CD4-positive, alpha-beta T cell treated with Interleukin-4 for 4 hours (primary cell): Measurements from ENCODE around the gene KLHL25.

Experiments used
- DNase-seq: peaks from one replicate; pipeline ENCODE4 v3.0.0-alpha.2; 2020

The KLHL25 gene

DNA sequence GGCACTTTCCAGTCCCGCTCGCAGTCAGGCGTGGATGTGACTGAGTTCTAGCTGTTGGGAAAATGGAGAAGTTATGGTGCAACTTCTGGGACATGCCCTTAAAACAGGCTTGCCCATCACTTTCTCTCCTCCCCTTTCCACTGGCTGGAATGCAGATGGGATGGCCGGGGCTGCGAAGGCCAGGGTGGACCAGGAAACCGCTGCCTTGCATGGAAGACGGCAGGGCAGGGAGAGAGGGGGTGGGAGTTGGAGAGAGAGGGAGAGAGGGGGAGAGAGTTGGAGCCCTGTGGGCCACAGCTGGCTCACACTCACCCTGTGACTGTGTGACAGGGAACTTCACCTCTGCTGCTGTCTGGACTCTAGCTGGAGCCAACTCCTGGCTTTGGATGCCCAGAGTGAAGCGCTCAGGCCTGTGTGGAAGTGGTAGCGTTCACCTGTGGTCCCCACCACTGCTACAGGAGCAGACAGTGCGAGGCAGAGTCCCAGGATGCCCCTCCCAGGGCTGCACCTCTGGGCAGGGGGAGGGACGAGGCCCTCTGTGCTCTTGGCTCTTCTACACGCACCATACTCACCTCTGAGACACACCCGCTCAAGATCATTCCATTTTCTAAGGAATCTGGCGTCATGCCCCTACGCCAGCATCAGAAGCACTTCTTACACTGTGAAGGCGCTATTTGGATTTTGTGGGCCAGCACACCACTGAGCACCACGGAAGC, 36.6 kb downstream of the KLHL25 start:
- DNase-seq = no peak

DNA sequence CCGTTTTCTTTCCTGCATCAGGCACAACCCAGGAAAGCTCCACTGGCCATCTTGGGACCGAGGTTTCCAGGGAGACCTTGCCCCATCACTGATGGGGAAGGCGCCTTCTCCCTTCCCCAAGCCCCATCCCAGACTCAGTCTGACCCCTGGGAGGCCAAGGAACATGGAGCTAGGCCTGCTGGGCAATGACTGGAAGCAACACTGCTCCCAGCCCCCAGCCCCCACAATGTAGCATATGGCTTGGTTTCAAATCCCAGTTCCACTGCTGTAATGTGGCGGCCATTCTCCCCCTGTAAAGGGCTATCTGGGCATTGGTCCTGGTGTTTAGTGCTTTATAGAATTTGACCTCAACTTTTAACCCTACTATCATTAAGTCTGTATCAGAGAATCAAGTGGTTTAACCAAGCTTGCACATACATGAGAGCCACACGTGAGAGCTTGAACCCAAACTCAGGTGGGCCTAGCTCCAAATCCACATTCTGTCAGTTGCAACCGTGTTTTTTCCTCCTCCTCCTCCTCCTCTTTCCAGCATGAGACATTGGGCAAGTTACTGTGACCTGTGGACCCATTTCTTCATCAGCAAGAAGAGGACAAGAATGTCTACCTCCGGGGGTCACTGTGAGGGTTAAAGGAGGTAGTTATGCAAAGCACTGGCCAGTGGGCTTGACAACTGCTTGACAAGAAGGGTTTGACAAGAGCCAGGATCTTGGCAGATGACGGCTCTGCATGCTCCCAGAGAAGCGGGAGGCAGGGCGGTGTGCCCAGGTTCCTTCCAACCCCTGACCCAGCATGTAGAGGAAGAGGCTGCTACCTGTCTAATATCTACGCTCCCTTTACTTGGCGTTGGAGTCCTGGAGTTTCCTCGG, 37.4 kb downstream of the KLHL25 start:
- no peak for DNase-seq

DNA sequence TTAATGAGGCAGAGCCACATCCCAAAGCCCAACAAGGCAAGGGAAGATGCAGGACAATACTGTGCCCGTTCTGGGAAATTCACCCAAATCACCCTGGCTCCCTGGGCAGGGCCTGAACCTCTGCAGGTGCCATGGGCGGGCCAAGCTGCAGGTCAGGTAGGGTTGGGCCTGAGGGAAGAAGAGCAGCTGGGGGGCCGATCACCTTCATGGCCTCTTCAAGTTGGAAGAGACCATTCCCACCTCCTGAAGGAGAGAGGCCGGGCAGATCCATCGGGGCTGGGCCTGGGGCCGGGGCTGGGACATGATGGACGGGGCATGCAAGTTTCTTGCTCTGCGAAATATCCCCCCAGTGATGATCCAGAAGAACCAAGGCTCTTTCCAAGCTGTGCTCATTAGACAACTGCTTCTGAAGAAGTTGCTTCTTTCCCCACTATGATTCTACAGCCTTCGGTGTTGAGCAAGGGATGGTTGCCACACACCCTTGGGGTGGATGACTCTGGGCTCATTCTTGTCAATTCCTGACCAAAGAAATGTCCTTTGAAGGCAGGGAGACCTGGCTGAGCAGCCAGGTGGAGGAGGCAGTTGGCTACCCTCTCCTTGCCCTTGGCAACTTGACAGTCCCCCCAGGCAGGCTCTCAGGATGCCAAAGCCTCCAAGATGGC, 38.2 kb downstream of the KLHL25 start:
- DNase-seq = no peak

DNA sequence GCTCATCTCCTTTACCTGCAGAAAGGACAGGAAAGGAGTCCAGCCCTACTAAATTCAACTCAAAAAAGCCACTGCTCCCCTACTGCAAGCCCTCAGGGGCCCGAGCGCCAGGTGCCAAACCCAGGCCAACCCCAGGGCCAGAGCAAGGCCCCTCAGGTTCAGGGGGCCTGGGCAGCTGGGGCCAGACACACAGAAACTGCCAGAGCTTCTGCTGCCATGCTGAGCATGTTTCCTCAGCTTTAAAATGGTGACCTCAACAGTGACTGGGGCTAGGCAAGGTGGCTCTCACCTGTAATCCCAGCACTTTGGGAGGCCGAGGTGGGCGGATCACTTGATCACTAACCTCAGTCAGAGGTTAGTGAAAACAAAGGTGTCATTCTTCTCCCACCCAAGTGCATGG, 38.8 kb downstream of the KLHL25 start:
- no peak for DNase-seq

DNA sequence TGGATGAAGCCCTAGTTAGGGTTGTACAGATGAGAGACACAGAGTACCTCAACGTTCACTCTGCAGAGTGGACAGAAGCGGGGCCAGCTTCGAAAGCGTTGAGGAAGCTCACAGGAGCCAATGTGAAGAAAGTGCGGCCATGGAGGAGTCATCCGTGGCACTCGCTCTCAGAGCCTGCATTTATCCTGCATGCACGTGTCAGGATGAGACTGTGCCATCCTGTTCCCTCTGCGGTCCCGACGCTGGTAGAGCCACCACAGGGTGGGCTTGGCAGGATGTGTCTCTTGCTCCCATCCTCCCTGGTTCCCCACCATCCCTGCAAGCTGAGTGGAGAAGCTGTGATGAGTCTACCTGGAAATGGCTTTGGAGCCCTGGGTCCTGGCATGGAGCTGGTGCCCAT, 39.3 kb downstream of the KLHL25 start:
- no peak for DNase-seq

DNA sequence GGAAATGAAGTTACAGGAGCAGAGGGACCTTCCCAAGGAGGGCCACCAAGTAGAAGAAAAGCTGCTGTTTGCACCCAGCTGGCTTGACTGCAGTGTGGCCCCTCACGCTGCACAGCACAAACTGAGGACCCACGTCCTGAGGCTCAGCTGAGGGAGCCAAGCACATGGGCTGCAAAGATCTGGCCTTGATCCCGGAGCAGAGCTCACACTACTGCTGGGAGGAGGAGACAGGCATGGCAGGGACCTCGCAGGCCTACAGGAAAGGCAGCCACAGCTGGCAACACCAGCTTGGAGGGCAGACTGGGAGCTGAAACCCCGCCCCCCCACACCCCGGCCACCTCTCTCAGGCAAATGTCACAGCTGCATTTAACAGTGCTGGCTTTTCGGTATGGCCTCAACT, 39.7 kb downstream of the KLHL25 start:
- no peak for DNase-seq

DNA sequence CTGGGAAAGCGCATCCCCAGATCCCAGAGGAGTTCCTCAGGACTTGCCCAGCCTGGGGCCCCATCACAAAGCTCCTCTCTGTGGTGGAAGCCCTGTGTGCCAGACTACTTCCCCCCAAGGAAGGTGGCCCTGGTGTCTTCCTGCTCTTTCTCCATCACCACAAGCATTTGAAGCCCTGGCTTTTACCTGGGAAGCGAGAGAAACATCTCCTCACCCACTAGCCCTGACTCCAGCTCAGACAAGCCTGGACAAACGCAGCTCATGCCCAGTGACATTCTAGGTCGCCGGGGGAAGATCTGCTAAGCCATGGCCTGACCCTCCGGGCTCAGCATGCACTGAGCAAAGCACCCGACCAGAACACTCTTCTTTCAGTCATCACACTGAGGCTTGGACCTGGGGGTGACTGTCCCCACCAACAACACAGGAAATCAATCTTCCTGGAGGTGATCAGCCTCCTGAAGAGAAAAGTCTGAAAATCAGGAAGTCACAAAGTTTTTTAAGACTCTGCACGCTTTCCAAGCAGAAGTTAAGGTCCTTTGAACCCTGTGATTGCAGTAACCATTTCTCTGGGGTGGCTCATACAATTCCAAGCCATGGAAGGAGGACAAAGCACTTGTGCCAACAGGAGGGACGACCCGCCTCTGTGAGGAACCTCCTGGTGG, 40.8 kb downstream of the KLHL25 start:
- DNase-seq = no peak

DNA sequence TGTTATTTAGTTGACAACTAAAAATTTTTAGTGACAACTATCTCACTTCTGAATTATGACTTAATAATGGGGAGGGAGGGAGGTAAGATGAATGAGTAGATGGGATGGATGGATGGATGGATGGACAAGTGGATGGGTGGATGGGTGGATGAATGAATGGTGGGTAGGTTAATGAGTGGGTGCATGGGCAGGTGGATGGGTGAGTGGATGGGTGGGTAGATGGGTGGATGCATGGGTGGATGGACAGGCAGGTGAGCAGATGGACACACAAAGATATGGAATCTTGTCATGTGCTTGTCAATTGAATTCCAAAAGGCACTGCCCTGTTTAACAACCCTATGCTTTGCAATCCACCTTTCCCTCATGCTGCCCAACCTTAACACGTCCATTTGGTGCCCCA, 41.5 kb downstream of the KLHL25 start:
- no peak for DNase-seq

DNA sequence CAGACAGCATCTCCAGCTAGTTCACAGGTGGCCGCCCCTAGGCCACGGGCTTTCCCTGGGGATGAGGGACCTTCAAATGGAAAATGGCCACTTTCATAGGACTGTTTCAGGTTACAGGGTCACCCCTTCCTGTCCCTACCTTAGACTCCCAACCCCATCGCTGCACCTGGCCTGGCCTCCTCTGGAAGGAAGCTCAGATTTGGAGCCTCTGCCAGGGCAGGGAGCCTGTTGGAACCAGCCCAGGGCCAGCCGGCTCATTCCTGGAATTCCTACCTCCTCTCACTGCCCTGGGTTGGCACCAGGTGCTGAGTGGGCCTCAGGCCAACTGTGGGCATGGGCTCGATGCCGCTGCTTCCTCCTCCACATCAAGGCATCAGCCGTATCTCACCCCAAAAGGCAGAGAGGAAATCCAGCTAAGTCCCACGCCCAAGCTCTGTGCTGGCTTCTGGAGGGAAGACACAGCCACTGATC, 42.2 kb downstream of the KLHL25 start:
- no peak for DNase-seq

DNA sequence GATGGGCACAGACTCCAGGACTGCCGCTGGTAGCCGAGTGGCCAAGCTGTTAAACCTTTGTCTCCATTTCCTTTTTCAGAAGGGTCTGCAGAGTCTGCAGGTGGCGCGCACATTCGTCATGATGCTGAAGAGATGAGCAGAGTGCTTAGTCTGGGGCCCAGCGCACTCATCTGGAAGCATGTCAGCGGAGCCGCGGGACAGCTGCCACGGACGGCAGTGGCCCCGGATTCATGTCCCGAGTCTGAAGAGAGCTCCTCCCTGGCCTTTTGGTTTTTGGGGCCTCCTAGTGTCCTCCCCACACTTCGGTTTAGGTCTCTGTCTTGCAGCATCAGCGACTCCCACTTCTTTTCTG, 42.6 kb downstream of the KLHL25 start:
- no peak for DNase-seq

DNA sequence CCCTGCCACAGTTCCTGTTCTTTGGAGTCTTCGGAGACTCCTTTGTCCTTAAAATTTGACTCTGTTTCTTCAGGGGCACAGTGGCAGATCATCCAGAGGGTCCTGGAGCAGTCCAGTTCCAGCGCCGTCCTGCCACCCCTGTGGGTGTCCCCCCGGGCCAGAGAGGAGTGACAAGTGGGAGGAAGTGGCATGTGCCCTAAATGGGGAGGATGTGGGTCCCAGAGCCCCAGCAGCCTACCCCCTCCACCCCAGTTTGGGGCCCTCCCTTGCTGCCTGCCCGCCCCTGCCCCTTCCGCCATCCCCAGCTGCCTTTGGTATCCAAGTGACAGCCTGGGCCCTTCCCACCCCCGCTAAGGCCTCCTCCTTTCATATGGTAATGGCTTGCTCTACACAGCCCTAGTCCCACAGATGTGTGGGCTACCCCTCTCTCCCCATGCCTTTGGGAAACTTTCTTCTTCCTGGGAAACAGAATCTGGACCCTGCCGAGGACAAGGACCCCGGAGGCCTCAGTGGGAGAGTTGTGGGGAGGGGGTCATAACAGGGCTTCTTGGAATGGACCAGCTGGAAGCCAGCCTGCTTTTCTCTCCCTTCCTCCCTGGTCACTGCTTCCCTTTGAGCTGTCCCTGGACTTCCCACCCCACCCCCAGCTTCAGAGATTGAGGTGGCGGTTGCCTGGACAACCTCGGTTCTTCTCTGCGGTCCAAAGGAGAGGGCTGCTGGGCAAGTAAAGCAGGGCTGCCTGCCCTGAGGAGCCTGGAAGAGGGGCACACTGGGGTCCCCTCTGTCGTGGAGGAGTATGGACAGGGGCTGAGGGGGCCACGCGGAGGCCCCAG, 43.2 kb downstream of the KLHL25 start:
- no peak for DNase-seq

DNA sequence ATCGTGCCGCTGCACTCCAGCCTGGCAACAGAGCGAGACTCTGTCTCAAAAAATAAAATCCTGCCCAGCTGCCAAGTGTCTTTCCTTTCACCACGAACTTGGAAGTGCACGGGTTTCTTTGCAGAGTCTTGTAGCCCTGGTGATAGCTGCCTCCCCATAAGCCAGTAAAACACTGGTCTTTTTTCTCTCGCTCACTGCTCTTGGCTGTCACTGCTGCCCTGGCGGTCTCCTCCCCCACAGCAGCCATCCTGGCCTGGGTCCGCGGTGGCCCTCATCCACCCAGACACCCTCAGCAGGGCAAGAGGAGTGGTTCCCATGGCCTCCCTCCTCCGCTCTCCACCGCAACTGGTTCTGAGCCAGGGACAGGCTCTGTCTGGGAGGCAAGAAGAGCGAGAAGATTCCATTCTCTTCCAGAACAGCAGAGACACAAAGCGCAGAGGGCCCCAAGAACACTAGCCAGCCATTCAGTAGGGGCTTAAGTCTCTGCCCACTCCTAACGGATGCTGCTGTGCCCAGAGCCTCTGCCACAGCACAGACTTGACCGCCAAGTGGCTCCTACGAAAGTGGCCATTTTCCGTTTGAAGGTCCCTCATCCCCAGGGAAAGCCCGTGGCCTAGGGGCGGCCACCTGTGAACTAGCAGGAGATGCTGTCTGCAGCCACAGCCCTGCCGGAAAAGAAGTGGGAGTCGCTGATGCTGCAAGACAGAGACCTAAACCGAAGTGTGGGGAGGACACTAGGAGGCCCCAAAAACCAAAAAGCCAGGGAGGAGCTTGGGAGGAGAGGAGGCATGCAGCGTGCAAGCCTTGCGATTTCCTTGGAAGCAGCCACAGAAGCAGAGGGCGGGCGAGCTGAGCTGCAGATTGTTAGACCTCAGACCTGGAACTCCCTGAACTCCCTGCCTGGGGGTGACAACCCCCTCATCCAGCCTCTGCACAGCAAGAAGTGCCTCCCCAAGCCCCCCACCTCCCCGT, 44.1 kb downstream of the KLHL25 start:
- no peak for DNase-seq

DNA sequence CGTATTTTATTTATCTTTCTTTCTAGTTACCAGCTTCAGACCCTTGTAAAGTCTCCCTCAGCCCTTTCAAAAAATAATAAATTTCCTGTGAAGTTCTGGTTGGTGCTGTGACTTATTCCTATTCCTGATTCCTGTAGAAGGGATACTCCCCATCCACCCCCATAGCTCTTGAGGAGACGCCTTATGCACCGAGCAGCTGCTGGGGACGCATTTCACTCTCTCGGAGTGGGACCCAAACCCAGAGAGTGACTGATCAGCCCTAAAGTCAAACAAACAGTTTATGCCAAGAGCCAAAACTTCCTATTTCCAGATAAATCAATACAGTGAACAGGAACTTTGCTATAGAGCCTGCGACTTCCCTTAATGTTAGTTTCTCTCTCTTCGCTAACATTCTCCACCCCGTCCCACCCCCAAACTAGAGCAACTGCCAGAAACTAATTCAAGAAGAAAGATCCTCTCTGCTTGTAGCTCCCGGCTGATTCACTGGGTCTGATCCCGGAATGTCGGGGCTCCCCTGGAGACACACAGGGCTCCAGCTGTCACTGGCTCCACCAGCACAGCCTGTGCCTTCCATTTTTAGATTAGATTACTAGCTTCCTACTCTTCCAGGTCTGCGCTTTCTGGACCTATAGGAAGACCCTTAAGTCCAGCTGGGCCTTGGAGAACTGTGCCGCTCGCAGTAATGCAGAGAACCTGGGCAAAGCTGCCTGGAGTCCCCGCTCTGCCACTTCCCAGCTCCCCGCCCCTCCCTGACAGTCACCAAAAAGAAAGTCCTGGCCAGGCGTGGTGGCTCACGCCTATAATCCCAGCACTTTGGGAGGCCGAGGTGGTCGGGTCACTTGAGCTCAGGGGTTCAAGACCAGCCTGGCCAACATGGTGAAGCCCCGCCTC, 45.2 kb downstream of the KLHL25 start:
- DNase-seq = no peak

DNA sequence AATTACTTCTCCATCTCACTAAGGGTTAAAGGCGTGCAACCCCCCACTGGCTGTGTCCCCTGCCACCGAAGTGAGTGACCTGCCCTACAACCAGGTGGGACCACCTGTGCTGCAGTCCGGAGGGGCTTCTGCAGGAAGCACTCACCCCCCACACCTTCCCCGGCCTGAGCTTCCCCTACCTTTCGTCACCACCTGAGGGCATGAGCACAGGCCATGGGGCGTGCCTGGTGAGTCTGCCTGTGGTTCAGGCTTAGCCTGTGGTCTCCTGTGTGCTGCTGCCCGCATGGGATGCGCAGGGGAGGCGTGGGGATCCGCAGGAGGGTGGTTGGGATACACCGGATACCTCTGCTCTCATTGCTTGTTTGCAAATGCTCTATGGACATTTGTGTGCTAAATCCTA, 46.0 kb downstream of the KLHL25 start:
- DNase-seq = no peak

DNA sequence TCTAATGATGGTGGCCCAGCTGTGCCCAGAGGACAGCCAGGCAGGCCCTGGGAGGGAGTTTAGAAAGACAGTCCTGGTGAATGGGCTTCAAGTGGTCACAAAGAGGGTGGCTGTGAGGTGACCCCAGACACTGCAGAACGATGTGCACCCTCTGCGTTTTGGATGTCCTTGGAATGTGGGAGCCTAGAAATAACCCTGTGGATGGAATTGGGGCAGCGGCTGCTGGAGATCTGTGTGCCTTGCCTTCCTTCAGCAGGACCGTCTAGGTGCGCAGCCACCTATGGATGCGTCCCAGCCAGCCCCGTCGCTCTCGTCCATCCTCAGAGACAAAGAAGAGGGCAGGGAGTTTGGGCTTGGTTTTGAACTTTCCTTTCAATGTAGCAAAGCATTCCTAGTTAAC, 46.5 kb downstream of the KLHL25 start:
- DNase-seq = no peak

DNA sequence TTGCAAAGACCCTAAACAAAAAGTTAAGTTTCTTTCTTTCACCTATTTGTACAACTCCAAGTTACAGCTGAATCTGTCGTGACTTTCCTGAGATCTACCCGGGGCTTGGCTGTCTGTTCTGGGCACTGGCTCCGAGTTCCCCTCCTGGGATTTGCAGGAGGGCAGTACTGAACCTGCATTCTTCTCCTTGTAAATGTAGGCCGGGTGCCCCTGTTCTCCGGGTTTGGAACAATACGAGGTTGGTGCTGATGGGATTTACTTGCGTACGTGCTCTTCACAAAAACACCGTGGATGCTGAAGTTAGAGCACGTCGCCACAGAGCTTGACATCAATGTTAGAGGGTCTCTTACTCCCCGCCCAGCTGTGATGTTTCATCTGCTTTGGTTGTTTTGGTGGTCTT, 48.1 kb downstream of the KLHL25 start:
- no peak for DNase-seq

DNA sequence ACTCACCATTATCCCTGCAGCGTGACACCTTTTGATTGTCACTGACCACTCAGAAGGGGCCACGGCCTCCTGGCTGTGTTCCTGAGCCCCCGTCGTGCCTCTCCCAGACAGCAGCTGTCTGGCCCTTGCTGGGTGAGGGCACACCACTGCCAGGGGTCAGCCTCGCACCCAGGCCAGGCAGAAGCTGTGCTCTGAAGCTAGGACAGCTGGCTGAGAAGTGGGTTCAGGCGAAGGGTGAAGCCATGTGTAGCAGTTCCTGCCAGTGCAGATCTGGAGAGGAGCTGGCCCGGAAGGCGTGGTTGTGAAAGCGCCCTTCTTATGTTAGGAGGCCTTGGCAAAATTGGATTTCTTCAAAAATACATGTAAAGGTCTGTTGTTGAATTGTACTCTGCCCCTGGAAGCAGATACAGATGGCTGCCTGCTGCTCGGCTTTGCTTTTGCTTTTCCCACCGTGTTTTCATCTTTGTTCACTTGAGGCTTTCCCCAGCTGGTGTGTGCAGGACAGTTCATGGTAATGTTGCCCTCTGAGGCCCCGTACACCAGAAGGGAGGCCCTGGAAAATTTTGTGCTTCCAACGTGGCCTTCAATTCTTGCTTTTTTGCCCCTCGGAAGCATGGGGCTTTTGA, 49.1 kb downstream of the KLHL25 start:
- no peak for DNase-seq

DNA sequence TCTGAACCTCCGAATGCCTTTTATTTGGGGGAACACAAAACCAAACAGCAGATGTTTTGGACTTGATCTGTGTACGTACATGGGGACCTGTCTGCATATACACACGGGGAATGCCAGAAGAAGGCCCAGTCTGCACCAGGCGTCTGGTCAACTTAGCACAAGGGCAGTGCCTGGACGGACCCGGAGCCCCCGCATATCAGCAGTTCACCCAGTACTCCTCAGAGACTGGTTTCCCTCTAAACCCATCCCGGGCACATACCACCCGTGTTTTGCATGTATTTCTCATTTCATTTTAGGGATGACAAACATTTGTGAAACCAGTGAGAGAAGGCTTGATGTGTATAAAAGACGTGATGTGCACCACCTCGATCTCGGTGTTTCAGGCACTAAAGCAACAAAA, 49.7 kb downstream of the KLHL25 start:
- no peak for DNase-seq

DNA sequence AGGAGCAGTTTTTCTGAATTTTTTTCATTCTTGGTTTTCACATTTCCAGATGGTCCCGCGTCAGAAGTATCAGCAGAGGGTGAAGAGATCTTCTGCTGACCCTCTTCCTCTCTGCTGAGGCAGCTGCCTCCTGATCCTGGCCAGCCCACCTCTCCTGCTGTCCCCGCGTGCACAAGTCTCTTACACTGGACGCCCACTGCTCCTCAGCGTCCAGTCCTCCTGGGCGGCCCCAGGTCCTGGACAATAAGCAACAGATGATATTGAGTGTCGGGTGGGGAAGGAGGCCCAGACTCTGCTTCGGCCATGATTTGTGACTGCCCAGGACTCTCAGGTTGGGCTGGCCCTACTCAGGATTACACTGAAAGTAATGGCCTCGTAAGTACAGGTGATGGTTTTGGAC, 50.1 kb downstream of the KLHL25 start:
- DNase-seq = no peak
